ENCODE results near the gene NUDT7. TPM values are rescaled to one million over a fixed set of nuclear protein-coding genes. Genes with fewer than 3 reads are reported as not detected.

NUDT7 gene
- total RNA-seq, 1 donor from 2014 or later, result 6.8 TPM

DNA sequence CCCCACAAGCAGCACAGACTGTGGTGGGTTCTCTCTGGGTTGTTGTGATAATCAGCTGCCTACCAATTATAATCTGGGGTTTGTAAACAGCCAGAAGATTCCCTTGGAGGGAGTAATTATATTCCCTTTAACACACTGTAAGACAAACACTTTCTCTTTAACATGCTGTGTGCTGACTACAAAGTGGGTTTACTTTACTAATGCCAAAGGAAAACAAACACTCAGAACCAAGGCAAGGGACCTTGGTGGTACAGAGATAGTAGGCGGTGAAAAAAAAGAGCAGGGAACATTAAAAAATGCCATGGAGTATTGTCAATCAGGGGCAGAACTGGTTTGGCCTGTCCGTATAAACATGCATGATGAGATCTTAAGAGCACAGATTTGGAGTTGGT is 63.1 kb downstream of the NUDT7 start:
- no peak overlapping the region for H3K4me3 Mint-ChIP-seq
- peaks cover 16% of the 10 kb centered on the region for H3K4me1 Mint-ChIP-seq
- no peak for DNase-seq (ENCODE audit: low spot score in 2 of 2, unreplicated experiment in 2 of 2)
- H3K9me3 Mint-ChIP-seq, result no peaks in the 10 kb centered on the region
- H3K36me3 Mint-ChIP-seq, result no peaks in the 10 kb centered on the region
- no peak overlapping the region for H3K27ac Mint-ChIP-seq
- TF ChIP-seq, protein P1, sequence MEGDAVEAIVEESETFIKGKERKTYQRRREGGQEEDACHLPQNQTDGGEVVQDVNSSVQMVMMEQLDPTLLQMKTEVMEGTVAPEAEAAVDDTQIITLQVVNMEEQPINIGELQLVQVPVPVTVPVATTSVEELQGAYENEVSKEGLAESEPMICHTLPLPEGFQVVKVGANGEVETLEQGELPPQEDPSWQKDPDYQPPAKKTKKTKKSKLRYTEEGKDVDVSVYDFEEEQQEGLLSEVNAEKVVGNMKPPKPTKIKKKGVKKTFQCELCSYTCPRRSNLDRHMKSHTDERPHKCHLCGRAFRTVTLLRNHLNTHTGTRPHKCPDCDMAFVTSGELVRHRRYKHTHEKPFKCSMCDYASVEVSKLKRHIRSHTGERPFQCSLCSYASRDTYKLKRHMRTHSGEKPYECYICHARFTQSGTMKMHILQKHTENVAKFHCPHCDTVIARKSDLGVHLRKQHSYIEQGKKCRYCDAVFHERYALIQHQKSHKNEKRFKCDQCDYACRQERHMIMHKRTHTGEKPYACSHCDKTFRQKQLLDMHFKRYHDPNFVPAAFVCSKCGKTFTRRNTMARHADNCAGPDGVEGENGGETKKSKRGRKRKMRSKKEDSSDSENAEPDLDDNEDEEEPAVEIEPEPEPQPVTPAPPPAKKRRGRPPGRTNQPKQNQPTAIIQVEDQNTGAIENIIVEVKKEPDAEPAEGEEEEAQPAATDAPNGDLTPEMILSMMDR (IDR thresholded peaks at IDR 0.05; ENCODE audit: unreplicated experiment), result no peak
- H3K27me3 Mint-ChIP-seq (ENCODE audit: low read depth), result peaks cover 41% of the 10 kb centered on the region

DNA sequence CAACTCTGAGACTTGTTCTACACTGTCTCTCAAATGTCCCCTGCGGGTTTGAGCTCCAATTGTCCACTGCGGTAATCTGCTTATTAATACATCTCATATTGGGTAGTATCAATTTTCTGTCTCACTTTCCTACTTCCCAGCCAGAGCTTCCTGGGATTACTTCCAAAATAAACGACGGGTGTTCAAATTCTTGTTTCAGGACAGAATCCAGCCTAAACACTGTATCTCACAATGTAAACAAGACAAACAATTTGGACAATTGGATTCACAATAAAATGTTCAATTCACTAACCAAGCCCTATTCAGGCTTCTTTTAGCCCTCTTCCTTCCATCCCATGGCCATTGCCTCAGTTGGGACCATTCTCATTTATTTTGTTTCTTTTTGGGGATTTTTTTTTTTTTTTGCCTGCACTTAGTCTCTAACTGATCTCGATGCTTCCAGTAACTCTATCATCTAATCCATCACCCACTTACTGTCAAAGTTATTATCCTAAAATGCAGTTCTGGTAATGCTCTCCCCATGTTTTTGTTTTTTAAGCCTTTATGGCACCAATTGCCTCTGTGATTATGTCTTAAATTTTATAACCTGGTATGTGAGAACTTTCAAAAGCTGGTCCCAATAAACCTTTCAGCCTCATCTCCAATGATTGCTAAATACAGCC is 64.0 kb downstream of the NUDT7 start:
- no peak overlapping the region for H3K4me3 Mint-ChIP-seq
- no peak overlapping the region for H3K27ac Mint-ChIP-seq
- no peaks in the 10 kb centered on the region for H3K36me3 Mint-ChIP-seq
- H3K9me3 Mint-ChIP-seq, result no peaks in the 10 kb centered on the region
- peaks cover 13% of the 10 kb centered on the region for H3K4me1 Mint-ChIP-seq
- H3K27me3 Mint-ChIP-seq (ENCODE audit: low read depth), result peaks cover 50% of the 10 kb centered on the region
- TF ChIP-seq, protein P1 (IDR thresholded peaks at IDR 0.05; ENCODE audit: unreplicated experiment), result no peak
- DNase-seq (ENCODE audit: low spot score in 2 of 2, unreplicated experiment in 2 of 2), result no peak

DNA sequence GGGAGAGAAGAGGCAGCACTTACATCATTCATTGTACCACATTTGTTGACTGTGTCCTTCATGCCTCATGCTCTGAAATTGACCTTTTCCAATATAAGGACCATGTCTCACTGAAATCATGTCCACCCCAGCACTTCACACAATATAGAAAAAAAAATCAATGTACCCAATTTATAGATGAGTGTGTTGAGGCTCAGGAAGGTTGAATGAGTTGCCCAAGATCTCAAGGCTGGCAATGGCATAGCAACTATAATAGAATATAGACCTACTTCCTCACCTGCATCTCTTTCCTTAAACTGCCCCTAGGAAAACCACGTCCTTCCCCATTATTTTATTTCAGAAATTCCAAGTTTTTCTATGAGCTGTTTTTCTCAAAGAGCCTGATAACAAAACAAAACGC is 65.1 kb downstream of the NUDT7 start:
- Mint-ChIP-seq H3K4me3 (no peak overlapping the region), H3K27ac (no peak overlapping the region), H3K27me3 (ENCODE audit: low read depth) (peaks cover 61% of the 10 kb centered on the region), H3K4me1 (peaks cover 13% of the 10 kb centered on the region), H3K36me3 (no peaks in the 10 kb centered on the region), H3K9me3 (no peaks in the 10 kb centered on the region)
- no peak for DNase-seq (ENCODE audit: low spot score in 2 of 2, unreplicated experiment in 2 of 2)
- TF ChIP-seq, protein P1 (IDR thresholded peaks at IDR 0.05; ENCODE audit: unreplicated experiment), result no peak

DNA sequence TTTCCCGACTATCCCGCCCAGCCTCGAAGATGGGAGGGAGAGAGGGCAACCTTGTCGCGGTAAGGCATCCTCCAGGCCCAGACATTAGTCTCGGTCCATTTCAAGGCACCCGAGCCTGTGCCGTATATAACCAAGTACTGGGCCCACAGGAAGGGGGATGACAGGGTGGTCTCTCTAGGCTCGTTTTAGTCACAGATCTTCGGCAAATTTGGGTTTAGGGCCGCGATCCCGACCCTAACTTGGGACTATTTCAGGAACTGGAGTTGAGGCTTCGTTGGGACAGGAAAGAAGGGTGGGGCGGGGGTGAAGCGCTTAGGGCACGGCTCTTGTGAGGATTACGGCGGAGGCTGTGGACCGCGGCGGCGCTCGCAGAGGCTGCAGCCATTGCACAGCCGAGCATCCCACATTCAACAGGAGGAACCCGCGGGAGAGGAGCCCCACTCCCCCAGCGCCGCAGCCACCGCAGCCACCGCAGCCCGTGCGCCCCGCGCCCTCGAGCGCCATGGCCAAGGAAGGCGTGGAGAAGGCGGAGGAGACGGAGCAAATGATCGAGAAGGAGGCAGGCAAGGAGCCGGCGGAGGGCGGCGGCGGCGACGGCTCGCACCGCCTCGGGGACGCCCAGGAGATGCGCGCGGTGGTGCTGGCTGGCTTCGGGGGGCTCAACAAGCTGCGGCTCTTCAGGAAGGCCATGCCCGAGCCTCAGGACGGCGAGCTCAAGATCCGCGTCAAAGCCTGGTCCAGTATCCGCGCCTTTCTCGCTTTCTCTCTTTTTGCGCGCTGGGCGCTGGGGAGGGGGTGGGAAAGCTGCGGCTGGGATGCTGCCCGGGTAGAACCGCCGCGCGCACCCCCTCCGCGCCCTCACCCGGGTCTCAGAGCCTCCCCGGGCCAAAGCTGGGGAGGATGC is 66.1 kb downstream of the NUDT7 start, which contains the start of gene VAT1L:
VAT1L (plus strand) TSS at position 384 of the 904 bp plus-strand sequence; CDS start at position 503, 119 bp downstream.
- H3K36me3 Mint-ChIP-seq, result no peaks in the 10 kb centered on the region
- H3K4me3 Mint-ChIP-seq, result peak within 1 kb of the TSS; percentile 88
- H3K27ac Mint-ChIP-seq, result no peak within 1 kb of the TSS
- peaks cover 13% of the 10 kb centered on the region for H3K4me1 Mint-ChIP-seq
- peak in 1 of 2 experiments; percentile 59 for DNase-seq (ENCODE audit: low spot score in 2 of 2, unreplicated experiment in 2 of 2)
- TF ChIP-seq, protein P1 (IDR thresholded peaks at IDR 0.05; ENCODE audit: unreplicated experiment), result no peak
- no peaks in the 10 kb centered on the region for H3K9me3 Mint-ChIP-seq
- H3K27me3 Mint-ChIP-seq (ENCODE audit: low read depth), result peaks cover 64% of the 10 kb centered on the region

DNA sequence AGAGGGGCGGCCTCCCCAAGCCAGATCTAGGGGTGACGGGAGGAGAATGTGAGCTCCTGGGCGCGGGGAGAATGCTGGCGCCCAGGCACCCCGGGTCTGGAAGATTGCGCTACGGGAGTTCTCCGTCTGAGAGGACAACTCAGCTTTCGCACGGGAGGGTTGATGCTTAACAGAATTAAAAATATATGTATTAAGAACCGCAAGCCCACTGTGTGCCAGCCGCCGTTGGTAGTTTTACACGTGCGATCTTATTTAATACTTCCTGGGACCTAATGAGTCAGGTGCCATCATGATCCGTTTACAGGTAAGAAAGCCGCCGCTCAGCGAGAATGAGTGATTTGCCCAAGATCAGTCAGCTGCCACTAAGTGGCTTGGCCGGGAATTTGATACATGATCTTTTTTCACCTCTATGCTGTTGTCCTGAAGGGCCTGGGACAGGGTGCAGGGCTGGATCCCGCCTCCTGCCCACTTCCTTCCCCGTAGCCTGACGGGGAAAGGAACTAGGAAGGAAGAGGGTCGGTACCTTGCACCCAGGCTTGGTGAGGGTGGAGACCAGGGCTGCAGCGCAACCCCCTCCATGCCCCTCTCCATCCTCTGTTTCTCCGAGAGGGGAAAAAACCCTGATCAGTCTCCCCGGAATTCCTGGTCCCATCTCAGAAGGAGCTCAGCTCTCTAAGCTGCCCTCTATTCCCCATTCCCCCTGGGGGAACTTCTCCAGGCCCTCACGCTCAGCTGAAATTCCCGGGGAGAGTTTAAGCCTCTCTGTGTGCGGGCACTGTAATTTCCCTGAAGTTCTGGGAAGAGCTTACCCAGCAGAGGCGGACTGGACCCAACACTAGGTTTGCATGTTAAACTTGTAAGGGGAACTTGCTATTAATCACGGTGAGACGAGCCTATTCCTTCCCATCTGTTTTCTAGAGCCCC is 67.0 kb downstream of the NUDT7 start:
- H3K9me3 Mint-ChIP-seq, result no peaks in the 10 kb centered on the region
- H3K4me1 Mint-ChIP-seq, result peaks cover 13% of the 10 kb centered on the region
- DNase-seq (ENCODE audit: low spot score in 2 of 2, unreplicated experiment in 2 of 2), result no peak
- H3K36me3 Mint-ChIP-seq, result no peaks in the 10 kb centered on the region
- peaks cover 66% of the 10 kb centered on the region for H3K27me3 Mint-ChIP-seq (ENCODE audit: low read depth)
- H3K4me3 Mint-ChIP-seq, result peak overlapping the region; percentile 88
- TF ChIP-seq, protein P1 (IDR thresholded peaks at IDR 0.05; ENCODE audit: unreplicated experiment), result no peak
- H3K27ac Mint-ChIP-seq, result no peak overlapping the region

Measured in mesothelial cell of epicardium (in vitro differentiated cells).